SK-N-SH treated with all-trans-retinoic acid at 6 μM for 48 hours (cell line): Measurements from ENCODE around the gene PPWD1.
"Not testable (repeated sequence)": the region's sequence is repeated elsewhere in the genome, so short reads cannot be mapped to it uniquely, and the experiment has no call there.

ENCODE experiments used
- ATAC-seq: fragments of 200-7000 bp; cut with Tn5 transposase; 3 replicates; pipeline ENCODE4 v1.9.1; 2020; ENCODE audit warnings: mild to moderate bottlenecking, moderate library complexity
- ARNTL ChIP-seq: fragments of 450-650 bp; formaldehyde crosslinking; IDR thresholded peaks from 2 replicates; pipeline ENCODE4 v1.5.0; 2020; ENCODE audit warnings: low read depth, mild to moderate bottlenecking, moderate library complexity, borderline replicate concordance
- BACH2 ChIP-seq: fragments of 250-450 bp; sonication (Bioruptor Pico); IDR thresholded peaks from 2 replicates; pipeline ENCODE4 v1.9.0; 2021; ENCODE audit warnings: mild to moderate bottlenecking, borderline replicate concordance
- CREB5 ChIP-seq: fragments of 250-450 bp; sonication (Bioruptor Pico); IDR thresholded peaks from 2 replicates; pipeline ENCODE4 v1.5.1; 2020; ENCODE audit warnings: low read depth, mild to moderate bottlenecking, moderate library complexity
- CSDC2 ChIP-seq: fragments of 250-450 bp; sonication (Bioruptor Pico); IDR thresholded peaks from 2 replicates; pipeline ENCODE4 v1.5.0; 2020; ENCODE audit warnings: mild to moderate bottlenecking, moderate library complexity
- CSRNP3 ChIP-seq: fragments of 250-450 bp; sonication (Bioruptor Pico); IDR thresholded peaks from 2 replicates; pipeline ENCODE4 v1.5.1; 2021; ENCODE audit warnings: mild to moderate bottlenecking, moderate library complexity
- GLIS3 ChIP-seq: fragments of 250-450 bp; sonication (Bioruptor Pico); IDR thresholded peaks from 2 replicates; pipeline ENCODE4 v1.5.0; 2020; ENCODE audit warnings: mild to moderate bottlenecking, moderate library complexity
- ISL1 ChIP-seq: fragments of 250-450 bp; sonication (Bioruptor Pico); IDR thresholded peaks from 2 replicates; pipeline ENCODE4 v2.1.2; 2022; ENCODE audit warnings: mild to moderate bottlenecking, moderate library complexity
- OSR1 ChIP-seq: fragments of 250-450 bp; sonication (Bioruptor Pico); IDR thresholded peaks from 2 replicates; pipeline ENCODE4 v1.8.0; 2022; ENCODE audit warnings: moderate library complexity, mild to moderate bottlenecking, inconsistent platforms
- PATZ1 ChIP-seq: fragments of 250-450 bp; sonication (Bioruptor Pico); IDR thresholded peaks from 2 replicates; pipeline ENCODE4 v1.8.0; 2020; ENCODE audit warnings: mild to moderate bottlenecking, moderate library complexity, borderline replicate concordance
- POU6F1 ChIP-seq: fragments of 250-450 bp; sonication (Bioruptor Pico); IDR thresholded peaks from 2 replicates; pipeline ENCODE4 v1.8.0; 2021; ENCODE audit warnings: low read depth, mild to moderate bottlenecking, moderate library complexity, borderline replicate concordance
- RARB ChIP-seq: fragments of 250-450 bp; sonication (Bioruptor Pico); IDR thresholded peaks from 2 replicates; pipeline ENCODE4 v1.8.0; 2021; ENCODE audit warnings: mild to moderate bottlenecking, moderate library complexity
- SNAI2 ChIP-seq: fragments of 250-450 bp; sonication (Bioruptor Pico); IDR thresholded peaks from 2 replicates; pipeline ENCODE4 v1.5.0; 2020; ENCODE audit warnings: mild to moderate bottlenecking, moderate library complexity
- TCF4 ChIP-seq: fragments of 250-450 bp; sonication (Bioruptor Pico); IDR thresholded peaks from 2 replicates; pipeline ENCODE4 v1.8.0; 2021; ENCODE audit warnings: mild to moderate bottlenecking, moderate library complexity, borderline replicate concordance
- TOX ChIP-seq: fragments of 250-450 bp; sonication (Bioruptor Pico); IDR thresholded peaks from 2 replicates; pipeline ENCODE4 v1.8.0; 2021; ENCODE audit warnings: mild to moderate bottlenecking, moderate library complexity, borderline replicate concordance
- TSHZ2 ChIP-seq: fragments of 250-450 bp; sonication (Bioruptor Pico); IDR thresholded peaks from 2 replicates; pipeline ENCODE4 v1.5.0; 2020; ENCODE audit warnings: mild to moderate bottlenecking, moderate library complexity
- ZC3H10 ChIP-seq: fragments of 250-450 bp; sonication (Bioruptor Pico); IDR thresholded peaks from 2 replicates; pipeline ENCODE4 v1.5.1; 2021; ENCODE audit warnings: mild to moderate bottlenecking, moderate library complexity
- ZFP3 ChIP-seq: fragments of 250-450 bp; sonication (Bioruptor Pico); IDR thresholded peaks from 2 replicates; pipeline ENCODE4 v1.5.0; 2020; ENCODE audit warnings: mild to moderate bottlenecking, moderate library complexity
- ZNF565 ChIP-seq: fragments of 450-650 bp; formaldehyde crosslinking; conservative IDR thresholded peaks from 2 replicates; pipeline ENCODE4 v1.5.0; 2020; ENCODE audit warnings: low read depth, mild to moderate bottlenecking, moderate library complexity
- ZNF70 ChIP-seq: fragments of 450-650 bp; formaldehyde crosslinking; IDR thresholded peaks from 2 replicates; pipeline ENCODE4 v1.5.0; 2020; ENCODE audit warnings: mild to moderate bottlenecking, moderate library complexity
- ZNF8 ChIP-seq: fragments of 450-650 bp; formaldehyde crosslinking; IDR thresholded peaks from 2 replicates; pipeline ENCODE4 v1.5.0; 2020; ENCODE audit warnings: mild to moderate bottlenecking, moderate library complexity

The PPWD1 gene

GRCh38 chr5:65611524-65611923 lies 48.4 kb downstream of the PPWD1 start:
- ATAC-seq: no peak
- TF ChIP-seq ZC3H10 (CRISPR knock-in tag): no peak
- TF ChIP-seq CSRNP3 (CRISPR knock-in tag): no peak
- TF ChIP-seq ARNTL (CRISPR knock-in tag): no peak
- TF ChIP-seq GLIS3 (CRISPR knock-in tag): no peak
- TF ChIP-seq TCF4 (CRISPR knock-in tag): no peak
- TF ChIP-seq TSHZ2: no peak
- TF ChIP-seq ZNF70: no peak
- TF ChIP-seq BACH2 (CRISPR knock-in tag): no peak
- no peak for TF ChIP-seq ISL1
- TF ChIP-seq PATZ1: no peak
- no peak for TF ChIP-seq ZNF565 (CRISPR knock-in tag)
- no peak for TF ChIP-seq TOX (CRISPR knock-in tag)
- TF ChIP-seq RARB (CRISPR knock-in tag): no peak
- TF ChIP-seq OSR1: no peak
- TF ChIP-seq ZFP3 (CRISPR knock-in tag): no peak
- TF ChIP-seq SNAI2 (CRISPR knock-in tag): no peak

- TF ChIP-seq TSHZ2: no peak
- no peak for TF ChIP-seq ARNTL (CRISPR knock-in tag)
- TF ChIP-seq ZNF8 (CRISPR knock-in tag): no peak
- no peak for TF ChIP-seq CSDC2
- no peak for TF ChIP-seq ISL1
- TF ChIP-seq RARB (CRISPR knock-in tag): no peak
- no peak for TF ChIP-seq ZNF70
Observed at GRCh38 chr5:65612298-65612907, 49.3 kb downstream of the PPWD1 start.

GRCh38 chr5:65620021-65620420 lies 56.9 kb downstream of the PPWD1 start:
- TF ChIP-seq ZFP3 (CRISPR knock-in tag) (no peak), CSRNP3 (CRISPR knock-in tag) (no peak), POU6F1 (CRISPR knock-in tag) (no peak), ZNF70 (no peak), TSHZ2 (no peak), BACH2 (CRISPR knock-in tag) (no peak), CREB5 (CRISPR knock-in tag) (no peak)
- no peak for ATAC-seq

More at GRCh38 chr5:65612298-65612907, 49.3 kb downstream of the PPWD1 start:
- no peak for ATAC-seq

- ATAC-seq: not testable (repeated sequence)
Observed at GRCh38 chr5:65621961-65622360, 58.9 kb downstream of the PPWD1 start.
